Naive thymus-derived CD8-positive, alpha-beta T cell (primary cell): ENCODE measurements around the gene CDC34. TPM values are rescaled to one million over a fixed set of nuclear protein-coding genes. Genes with fewer than 3 reads are reported as not detected.
A peak's percentile ranks its signal among the peaks of the same experiment; 100 is the strongest.

Experiments used
- ATAC-seq, 2 donors: fragments of 150-1000 bp; cut with Tn5 transposase in 1 of 2; sonication (Bioruptor Pico), chemical (Tn5 transposase) in 1 of 2; 1 replicate in 1 of 2; 2 replicates in 1 of 2; pipeline ENCODE4 v1.10.0; 2021; ENCODE audit warnings: mild to moderate bottlenecking in 2 of 2, moderate library complexity in 2 of 2
- POLR2A ChIA-PET: fragments of 350-600 bp; sonication (Branson Sonifier 250); formaldehyde crosslinking; loops from one replicate; lab custom pipeline; 2021; ENCODE audit warnings: antibody characterized with exemption; lab: Charles Lee
- DNase-seq, 10 donors: peaks; one replicate each; pipeline versions ENCODE4 v3.0.0 to v3.0.0-alpha.2; 2020 to 2022
- H3K27ac Mint-ChIP-seq, 10 donors: one replicate each; pipeline ENCODE4 v1.8.0; 2020 to 2022; ENCODE audit warnings: mild to moderate bottlenecking in 10 of 10, mixed read lengths in 10 of 10, moderate library complexity in 4 of 10, inconsistent platforms in 1 of 10
- H3K27me3 Mint-ChIP-seq, 5 donors: one replicate each; pipeline ENCODE4 v1.8.0; 2021 to 2022; ENCODE audit warnings: mixed read lengths in 5 of 5
- H3K36me3 Mint-ChIP-seq, 3 donors: one replicate each; pipeline ENCODE4 v1.8.0; 2020 to 2022; ENCODE audit warnings: mixed read lengths in 3 of 3, mild to moderate bottlenecking in 2 of 3, inconsistent platforms in 1 of 3
- H3K4me1 Mint-ChIP-seq, 4 donors: one replicate each; pipeline ENCODE4 v1.8.0; 2021 to 2022; ENCODE audit warnings: mixed read lengths in 4 of 4
- H3K4me3 Mint-ChIP-seq, 10 donors: one replicate each; pipeline ENCODE4 v1.8.0; 2020 to 2022; ENCODE audit warnings: mild to moderate bottlenecking in 10 of 10, mixed read lengths in 10 of 10, moderate library complexity in 6 of 10, inconsistent platforms in 1 of 10
- H3K9me3 Mint-ChIP-seq, 9 donors: one replicate each; pipeline ENCODE4 v1.8.0; 2020 to 2022; ENCODE audit warnings: mixed read lengths in 9 of 9, mild to moderate bottlenecking in 3 of 9, inconsistent platforms in 1 of 9, moderate library complexity in 1 of 9
- polyA plus RNA-seq, 3 donors: library from polyadenylated mRNA; unstranded; fragments of 300-500 nt; fragmentation: Illumina TruSeq; gene quantifications; one replicate each; pipeline ENCODE4 v1.2.3, GENCODE V29; 2021
- total RNA-seq, 8 experiments: library from RNA in 2 of 8; stranded (reverse) in 2 of 8; gene quantifications; one replicate each; pipeline ENCODE4 v1.2.3 and lab custom pipeline; 2021 to 2026

Gene CDC34
- total and polyA plus RNA-seq, 5 experiments from 2014 or later, result 20.6 to 46.7 (median 41.7) TPM

DNA sequence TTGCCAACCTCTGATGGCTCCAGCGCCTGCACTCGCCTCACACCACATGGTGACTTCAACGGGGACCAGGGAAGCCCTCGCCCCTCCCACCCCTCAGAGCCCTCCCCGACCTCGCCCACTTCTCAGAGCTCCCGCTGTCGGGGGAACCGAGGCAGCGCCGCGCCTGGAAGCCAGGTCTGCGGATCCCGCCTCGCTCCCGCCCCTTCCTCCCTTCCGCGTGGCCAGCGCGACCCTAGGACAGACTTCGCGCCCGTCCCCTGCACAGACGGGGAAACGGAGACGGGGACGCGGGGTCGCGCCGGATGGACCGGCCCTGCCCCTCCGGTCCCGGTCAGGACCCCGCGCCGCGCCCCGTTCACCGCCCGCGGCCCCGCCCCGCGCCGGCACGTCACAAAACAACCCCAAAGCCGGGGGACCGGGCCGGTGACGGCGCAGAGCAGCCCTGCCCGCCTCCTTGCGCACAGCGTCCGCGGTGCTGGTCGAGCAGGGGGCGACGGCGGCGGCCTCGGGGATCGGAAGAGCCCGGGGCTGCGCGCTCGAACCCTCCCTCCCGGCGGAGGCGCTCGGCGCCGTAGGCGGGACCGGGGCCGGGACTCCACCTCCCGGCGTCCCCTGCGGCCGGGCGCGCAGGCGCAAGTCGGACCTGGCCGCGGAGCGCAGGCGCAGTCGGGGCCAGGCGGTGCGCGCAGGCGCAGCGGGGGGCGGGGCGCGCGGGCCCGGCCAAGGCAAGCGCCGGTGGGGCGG is 379 bp upstream of the CDC34 start:
- H3K4me3 Mint-ChIP-seq, result peak overlapping the region; percentile 75 to 91 (median 81)
- H3K4me1 Mint-ChIP-seq, result peaks cover 10 to 25% (median 15%) of the 10 kb centered on the region in 4 donors
- no peaks in the 10 kb centered on the region for H3K9me3 Mint-ChIP-seq
- peak overlapping the region in 9 of 10 donors; percentile 32 to 93 (median 90) for H3K27ac Mint-ChIP-seq
- peaks cover 0 to 3% (median 0%) of the 10 kb centered on the region in 5 donors for H3K27me3 Mint-ChIP-seq
- H3K36me3 Mint-ChIP-seq, result peaks cover 0 to 3% (median 0%) of the 10 kb centered on the region in 3 donors
- POLR2A ChIA-PET, result interaction anchor here (0.5 to 5.0 kb wide), 17 partner anchors 9 to 529 kb away, joined by 3 to 55 read pairs (median 4); partner anchors contain the start of genes BSG, GZMM and TPGS1
- DNase-seq, result peak; percentile 83 to 97 (median 92)
- peak; percentile 75 to 80 for ATAC-seq

DNA sequence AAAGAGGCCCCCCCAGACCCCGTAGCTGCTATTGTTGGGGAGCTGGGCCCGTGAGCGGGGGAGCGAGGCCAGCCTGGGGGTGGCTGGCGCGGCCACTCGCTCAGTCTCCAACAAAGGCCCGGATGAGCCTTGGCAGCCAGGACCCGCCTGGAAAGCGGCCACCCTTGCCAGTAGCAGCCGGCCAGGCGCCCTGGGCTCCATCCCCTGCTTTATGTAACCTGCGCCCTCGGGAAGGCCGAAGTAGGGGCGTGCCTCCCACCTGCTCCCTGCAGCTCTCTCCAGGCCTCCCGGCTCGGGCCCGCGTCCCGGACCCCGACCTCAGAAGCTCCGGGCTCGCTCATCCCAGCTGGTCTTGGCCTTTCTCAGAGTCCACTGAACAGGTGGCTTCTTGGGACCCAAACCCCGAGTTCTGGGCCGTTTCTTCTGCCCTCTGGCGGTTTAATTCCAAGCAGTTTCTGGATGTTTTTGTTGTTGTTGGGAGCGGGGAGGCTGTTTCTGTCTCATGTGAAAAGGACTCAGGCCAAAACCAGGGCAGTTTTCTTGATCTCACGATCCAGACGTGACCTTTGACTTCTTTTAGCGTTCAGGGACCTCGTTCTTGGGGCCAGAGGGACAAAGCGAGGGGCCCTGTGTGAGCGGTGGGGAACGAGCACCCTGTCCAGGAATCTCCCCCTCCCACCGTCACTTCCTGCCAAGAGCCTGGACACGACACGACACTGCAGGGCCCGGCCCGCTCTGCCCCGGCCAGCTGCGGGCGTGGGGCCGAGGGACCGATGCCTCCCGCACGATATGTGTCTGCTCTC is 1.2 kb downstream of the CDC34 start:
- Mint-ChIP-seq H3K4me1 (peaks cover 10 to 25% (median 15%) of the 10 kb centered on the region in 4 donors), H3K9me3 (no peaks in the 10 kb centered on the region), H3K36me3 (peaks cover 0 to 7% (median 0%) of the 10 kb centered on the region in 3 donors), H3K27ac (peak overlapping the region; percentile 55 to 91 (median 86)), H3K4me3 (peak overlapping the region; percentile 78 to 90 (median 88)), H3K27me3 (peaks cover 0 to 3% (median 0%) of the 10 kb centered on the region in 5 donors)
- POLR2A ChIA-PET, result interaction anchor here (0.6 to 5.0 kb wide), 12 partner anchors 9 to 733 kb away, joined by 3 to 55 read pairs (median 8); partner anchors contain the start of genes BSG, GZMM and TPGS1
- ATAC-seq, result no peak
- peak in 6 of 10 donors; percentile 27 to 70 (median 46) for DNase-seq

DNA sequence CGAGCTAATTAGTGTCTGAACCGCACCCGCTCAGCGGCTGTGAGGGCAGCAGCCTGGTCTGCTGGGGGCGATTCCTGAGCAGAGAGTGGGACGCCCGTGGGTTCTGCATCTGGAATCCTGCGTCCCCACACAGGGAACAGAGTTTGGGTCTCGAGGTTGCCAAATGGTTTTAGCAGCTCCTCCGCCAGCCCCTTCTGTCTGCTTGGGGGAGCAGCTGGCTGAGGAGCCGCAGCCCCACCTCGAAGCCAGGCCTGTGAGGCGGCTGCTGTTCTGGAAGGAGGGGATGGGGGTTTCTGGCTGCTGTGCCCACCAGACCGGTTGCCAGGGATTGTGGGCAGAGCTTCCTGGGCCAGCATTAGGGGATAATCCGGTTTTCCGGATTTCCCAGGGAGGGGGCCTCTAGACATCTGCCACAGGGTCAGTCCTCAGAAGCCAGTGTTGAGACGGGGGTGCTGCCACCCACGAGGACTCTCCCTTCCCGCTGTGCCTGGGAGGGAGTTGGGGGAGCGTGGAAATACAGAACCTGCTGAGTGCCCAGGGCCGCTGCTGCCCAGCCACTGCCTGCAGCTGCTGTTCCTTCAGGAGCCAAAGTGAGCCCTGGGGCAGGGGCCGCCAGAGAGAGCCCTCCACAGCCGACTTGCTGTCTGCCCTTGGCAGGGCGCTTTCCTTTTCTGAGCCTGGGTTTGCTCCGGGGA is 2.0 kb downstream of the CDC34 start:
- peak overlapping the region in 8 of 10 donors; percentile 27 to 86 (median 54) for H3K27ac Mint-ChIP-seq
- ATAC-seq, result no peak
- H3K36me3 Mint-ChIP-seq, result peaks cover 0 to 13% (median 1%) of the 10 kb centered on the region in 3 donors
- no peaks in the 10 kb centered on the region for H3K9me3 Mint-ChIP-seq
- H3K4me3 Mint-ChIP-seq, result peak overlapping the region; percentile 59 to 90 (median 88)
- H3K27me3 Mint-ChIP-seq, result peaks cover 0 to under 1% (median 0%) of the 10 kb centered on the region in 5 donors
- POLR2A ChIA-PET, result interaction anchor here (0.9 to 5.0 kb wide), 7 partner anchors 9 to 45 kb away, joined by 3 to 55 read pairs (median 5); partner anchors contain the start of genes GZMM and TPGS1
- peak in 1 of 10 donors; percentile 56 for DNase-seq
- H3K4me1 Mint-ChIP-seq, result peaks cover 10 to 23% (median 17%) of the 10 kb centered on the region in 4 donors

DNA sequence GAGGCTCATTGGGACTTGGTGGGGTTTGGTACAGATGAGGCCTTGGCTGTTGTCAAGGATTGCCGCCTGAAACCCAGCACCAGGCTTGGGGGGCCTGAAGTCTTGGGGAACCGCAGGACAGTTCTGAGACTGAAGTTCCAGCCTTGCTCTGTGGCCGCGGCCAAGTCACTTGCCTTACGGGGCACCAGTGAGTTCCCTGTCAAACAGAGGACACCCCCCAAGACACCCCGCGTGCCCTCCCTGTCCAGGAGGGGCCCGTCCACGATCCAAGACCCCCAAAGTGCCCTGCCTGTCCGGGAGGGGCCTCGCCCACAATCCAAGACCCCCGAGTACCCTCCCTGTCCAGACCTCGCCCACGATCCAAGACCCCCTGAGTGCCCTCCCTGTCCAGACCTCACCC is 2.5 kb downstream of the CDC34 start:
- H3K4me3 Mint-ChIP-seq, result peak overlapping the region in 9 of 10 donors; percentile 22 to 89 (median 66)
- peaks cover 0 to 16% (median 1%) of the 10 kb centered on the region in 3 donors for H3K36me3 Mint-ChIP-seq
- H3K27ac Mint-ChIP-seq, result peak overlapping the region in 3 of 10 donors; percentile 1 to 38 (median 31)
- DNase-seq (no peak), ATAC-seq (no peak)
- H3K27me3 Mint-ChIP-seq, result no peaks in the 10 kb centered on the region
- no peaks in the 10 kb centered on the region for H3K9me3 Mint-ChIP-seq
- POLR2A ChIA-PET, result interaction anchor here (0.9 to 5.0 kb wide), 4 partner anchors 9 to 24 kb away, joined by 3 to 55 read pairs (median 10); partner anchors contain the start of gene GZMM
- H3K4me1 Mint-ChIP-seq, result peaks cover 10 to 22% (median 17%) of the 10 kb centered on the region in 4 donors

DNA sequence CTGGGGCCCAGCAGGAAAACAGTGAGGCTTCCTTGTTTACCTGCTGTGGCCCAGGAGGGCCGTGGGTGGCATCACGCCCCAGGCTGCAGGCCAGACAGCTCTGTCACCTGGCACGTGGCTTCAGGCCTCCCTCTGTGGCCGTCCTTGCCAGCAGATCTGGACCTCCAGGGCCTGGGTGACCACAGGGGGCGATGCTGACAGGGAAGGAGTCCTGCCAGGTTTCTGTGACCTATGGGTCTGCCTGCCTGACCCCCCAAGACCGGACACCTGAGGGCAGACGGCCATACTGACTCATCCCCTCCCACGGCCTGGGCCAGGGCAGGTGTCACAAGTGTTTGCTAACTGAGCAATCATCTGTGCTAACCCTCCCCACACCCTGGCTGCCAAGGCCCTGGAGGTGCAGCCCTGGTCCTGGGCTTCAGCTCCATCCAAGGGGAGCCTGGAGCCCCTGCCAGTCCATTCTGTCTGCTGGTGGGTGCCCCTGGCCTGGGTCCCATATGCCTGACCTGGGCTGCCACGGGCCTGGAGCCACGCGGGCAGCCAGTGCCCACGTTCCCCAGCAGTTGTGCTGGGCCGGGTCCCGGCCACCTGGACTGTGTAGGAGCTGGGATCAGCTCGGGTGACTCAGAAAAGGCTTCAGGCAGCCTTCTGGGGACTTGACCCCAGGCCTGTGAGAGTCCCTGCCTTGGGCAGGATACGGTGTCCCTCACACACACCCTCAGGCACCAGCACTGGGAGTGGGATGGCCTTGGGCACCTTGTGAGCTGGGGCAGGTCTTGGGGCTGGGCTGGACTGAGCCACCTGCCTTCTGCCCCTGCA is 3.7 kb downstream of the CDC34 start:
- no peaks in the 10 kb centered on the region for H3K9me3 Mint-ChIP-seq
- DNase-seq (peak in 1 of 10 donors; percentile 58), ATAC-seq (no peak)
- no peaks in the 10 kb centered on the region for H3K27me3 Mint-ChIP-seq
- POLR2A ChIA-PET, result no interaction called here
- peaks cover 8 to 20% (median 17%) of the 10 kb centered on the region in 4 donors for H3K4me1 Mint-ChIP-seq
- peaks cover 0 to 21% (median 1%) of the 10 kb centered on the region in 3 donors for H3K36me3 Mint-ChIP-seq
- peak overlapping the region in 6 of 10 donors; percentile 25 to 82 (median 52) for H3K4me3 Mint-ChIP-seq
- H3K27ac Mint-ChIP-seq, result peak overlapping the region in 3 of 10 donors; percentile 38 to 67 (median 47)

DNA sequence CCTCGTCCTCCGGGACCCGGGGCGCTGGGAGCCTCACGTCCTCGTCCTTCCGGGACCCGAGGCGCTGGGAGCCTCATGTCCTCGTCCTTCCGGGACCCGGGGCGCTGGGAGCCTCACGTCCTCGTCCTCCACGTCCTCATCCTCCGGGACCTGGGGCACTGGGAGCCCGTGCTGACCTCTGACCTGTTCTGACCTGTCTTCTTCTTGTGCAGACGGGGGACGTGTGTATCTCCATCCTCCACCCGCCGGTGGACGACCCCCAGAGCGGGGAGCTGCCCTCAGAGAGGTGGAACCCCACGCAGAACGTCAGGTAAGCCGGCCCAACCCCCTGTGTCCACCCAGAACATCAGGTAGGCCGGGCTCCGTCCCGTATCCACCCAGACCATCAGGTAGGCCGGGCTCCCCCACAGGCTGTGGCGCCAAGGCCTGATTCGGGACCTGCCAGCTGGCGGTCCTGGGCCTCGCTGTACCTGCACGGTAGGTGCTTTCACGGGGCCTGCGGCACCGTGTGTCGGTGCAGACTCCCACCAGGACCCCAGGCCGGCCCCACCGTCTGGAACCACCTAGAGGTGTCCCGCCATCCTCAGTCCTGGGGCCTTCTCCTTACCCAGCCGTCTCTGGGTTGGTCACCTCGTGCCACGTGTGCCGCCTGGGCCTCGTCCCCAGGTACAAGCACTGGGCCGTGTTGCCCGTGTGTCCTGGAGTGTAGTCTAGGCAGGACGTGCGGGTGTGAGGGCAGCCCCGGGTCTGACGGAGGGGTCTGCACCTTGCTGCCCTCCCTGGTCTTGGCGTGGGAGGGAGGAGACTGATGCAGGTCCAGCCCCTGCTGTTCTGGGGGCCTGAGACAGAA is 4.7 kb downstream of the CDC34 start:
- DNase-seq (peak in 1 of 10 donors; percentile 57), ATAC-seq (no peak)
- Mint-ChIP-seq H3K27me3 (no peaks in the 10 kb centered on the region), H3K4me1 (peaks cover 8 to 18% (median 17%) of the 10 kb centered on the region in 4 donors), H3K27ac (no peak overlapping the region), H3K36me3 (peaks cover 0 to 21% (median 1%) of the 10 kb centered on the region in 3 donors), H3K9me3 (no peaks in the 10 kb centered on the region), H3K4me3 (no peak overlapping the region)
- POLR2A ChIA-PET, result no interaction called here

DNA sequence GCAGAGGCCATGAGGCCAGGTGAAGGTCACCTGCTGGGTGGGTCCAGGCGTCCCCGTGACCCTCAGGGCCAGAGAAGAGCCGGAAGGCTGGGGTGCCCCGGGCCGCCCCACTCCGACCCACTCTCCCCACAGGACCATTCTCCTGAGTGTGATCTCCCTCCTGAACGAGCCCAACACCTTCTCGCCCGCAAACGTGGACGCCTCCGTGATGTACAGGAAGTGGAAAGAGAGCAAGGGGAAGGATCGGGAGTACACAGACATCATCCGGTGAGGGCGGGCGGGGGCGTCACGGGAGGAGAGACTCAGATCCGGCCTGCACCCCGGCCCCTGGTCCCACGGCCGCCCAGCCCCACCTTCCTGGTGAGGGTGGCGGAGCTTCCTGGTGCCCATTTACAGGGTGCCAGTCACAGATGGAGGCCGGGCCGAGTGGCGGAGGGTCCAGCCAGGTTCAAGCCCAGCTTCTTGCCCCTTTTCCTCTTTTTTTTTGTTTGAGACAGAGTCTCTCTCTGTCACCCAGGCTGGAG is 5.4 kb downstream of the CDC34 start:
- ATAC-seq, result no peak
- Mint-ChIP-seq H3K9me3 (no peaks in the 10 kb centered on the region), H3K27ac (no peak overlapping the region), H3K36me3 (peaks cover 0 to 21% (median 1%) of the 10 kb centered on the region in 3 donors), H3K27me3 (no peaks in the 10 kb centered on the region), H3K4me1 (peaks cover 8 to 18% (median 17%) of the 10 kb centered on the region in 4 donors), H3K4me3 (no peak overlapping the region)
- POLR2A ChIA-PET, result no interaction called here
- no peak for DNase-seq

DNA sequence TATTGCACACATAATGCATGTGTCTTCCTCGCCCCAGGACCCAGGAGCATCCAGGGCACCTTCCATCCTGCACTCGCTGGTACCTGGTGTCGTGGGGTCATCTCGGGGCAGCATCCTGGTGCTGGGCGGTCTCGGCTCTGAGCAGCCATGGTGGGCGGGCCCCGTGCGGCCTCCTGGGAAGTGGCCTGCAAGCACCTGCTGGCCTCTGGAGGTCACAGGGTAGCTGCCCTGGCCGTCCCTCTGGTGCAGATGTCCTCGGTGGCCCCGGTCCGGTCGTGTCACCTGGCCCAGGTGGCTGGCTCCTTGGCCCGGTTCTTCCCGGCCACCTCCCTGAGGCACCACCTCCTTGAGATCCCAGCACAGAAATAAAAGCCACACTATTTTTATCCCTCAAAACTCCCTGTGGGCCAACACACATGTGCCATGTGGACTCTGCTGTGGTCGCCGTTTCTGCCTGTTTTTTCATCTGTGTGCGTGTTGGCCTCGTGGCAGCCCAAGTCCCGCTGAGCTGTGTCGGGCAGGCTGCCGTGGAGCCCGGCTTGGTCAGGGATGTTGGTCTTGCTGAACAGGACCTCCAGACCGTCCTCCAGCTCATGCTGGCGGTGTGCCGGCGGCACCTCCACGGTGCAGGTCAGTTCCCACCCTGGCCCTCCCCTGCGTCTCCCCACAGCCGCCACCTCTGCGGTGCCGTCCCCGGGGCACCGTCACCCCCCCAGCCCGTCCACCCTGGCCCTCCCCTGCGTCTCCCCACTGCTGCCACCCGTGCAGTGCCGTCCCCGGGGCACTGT is 7.3 kb downstream of the CDC34 start:
- POLR2A ChIA-PET, result interaction anchor here (0.6 kb wide), 1 partner anchor 93 kb away, joined by 3 read pairs; no protein-coding TSS in a partner anchor
- Mint-ChIP-seq H3K4me3 (no peak overlapping the region), H3K9me3 (no peaks in the 10 kb centered on the region), H3K36me3 (peaks cover 0 to 21% (median 1%) of the 10 kb centered on the region in 3 donors), H3K4me1 (peaks cover 4 to 14% (median 11%) of the 10 kb centered on the region in 4 donors), H3K27me3 (no peaks in the 10 kb centered on the region), H3K27ac (no peak overlapping the region)
- DNase-seq (no peak), ATAC-seq (no peak)

DNA sequence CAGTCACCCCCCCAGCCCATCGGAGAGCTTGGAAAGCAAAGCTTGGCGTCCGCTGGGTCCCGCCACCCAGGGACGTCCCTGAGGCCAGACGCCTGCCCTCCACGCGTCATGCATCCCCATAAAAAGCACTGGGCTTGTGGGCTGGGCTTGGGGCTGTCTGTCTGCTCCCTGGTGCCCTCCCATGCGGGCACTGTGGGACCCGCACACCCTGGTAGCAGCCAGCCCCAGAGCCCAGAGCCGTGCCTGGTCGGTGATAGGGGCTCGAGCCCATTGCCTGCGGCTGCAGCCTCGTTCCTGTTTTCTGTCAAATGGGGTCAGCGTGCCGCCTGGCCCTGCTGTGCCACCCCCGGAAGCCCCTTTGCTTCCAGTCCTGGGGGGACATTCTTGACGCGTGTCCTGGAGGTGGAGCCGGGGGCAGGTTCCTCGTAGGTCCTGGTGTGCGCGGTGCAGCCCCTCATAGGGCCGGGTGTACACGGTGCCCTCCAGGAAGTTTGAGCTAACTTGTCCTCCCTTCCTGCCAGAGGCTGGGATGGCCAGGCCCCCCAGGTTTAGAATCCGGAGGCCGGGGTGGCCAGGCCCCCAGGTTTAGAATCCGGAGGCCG is 8.0 kb downstream of the CDC34 start:
- Mint-ChIP-seq H3K9me3 (no peaks in the 10 kb centered on the region), H3K4me3 (no peak overlapping the region), H3K4me1 (peaks cover 2 to 15% (median 12%) of the 10 kb centered on the region in 4 donors), H3K27ac (no peak overlapping the region), H3K36me3 (peaks cover 0 to 21% (median 1%) of the 10 kb centered on the region in 3 donors), H3K27me3 (no peaks in the 10 kb centered on the region)
- POLR2A ChIA-PET, result no interaction called here
- no peak for ATAC-seq
- DNase-seq, result peak in 1 of 10 donors; percentile 53
